GM21786 (cell line): Measurements from ENCODE around the gene CALN1.
"Not testable (repeated sequence)": the region's sequence is repeated elsewhere in the genome, so short reads cannot be mapped to it uniquely, and the experiment has no call there.

Experiments
- ATAC-seq: cut with Tn5 transposase; IDR thresholded peaks from one replicate; pipeline ENCODE4 v1.9.1; 2021; ENCODE audit not compliant: unreplicated experiment

The CALN1 gene

DNA sequence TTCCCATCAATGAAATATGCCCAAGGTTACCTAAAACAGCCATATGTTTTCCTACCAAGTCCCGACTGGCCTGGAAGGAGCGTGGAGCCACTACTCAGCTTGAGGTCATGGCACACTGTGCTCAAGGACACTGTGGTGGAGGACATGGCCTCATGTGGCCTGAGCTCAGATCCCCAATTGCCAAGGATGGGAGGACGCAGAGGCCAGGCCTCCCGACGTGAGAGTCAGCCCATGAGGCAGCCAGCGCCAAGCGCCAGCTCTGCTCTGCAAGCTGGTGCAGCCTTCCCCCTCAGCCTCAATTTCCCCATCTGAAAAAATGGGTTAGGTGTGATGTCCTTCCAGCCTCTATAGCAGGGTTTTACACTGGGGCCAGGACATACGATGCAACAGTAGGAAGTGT is 302.6 kb downstream of the CALN1 start:
- ATAC-seq: no peak

DNA sequence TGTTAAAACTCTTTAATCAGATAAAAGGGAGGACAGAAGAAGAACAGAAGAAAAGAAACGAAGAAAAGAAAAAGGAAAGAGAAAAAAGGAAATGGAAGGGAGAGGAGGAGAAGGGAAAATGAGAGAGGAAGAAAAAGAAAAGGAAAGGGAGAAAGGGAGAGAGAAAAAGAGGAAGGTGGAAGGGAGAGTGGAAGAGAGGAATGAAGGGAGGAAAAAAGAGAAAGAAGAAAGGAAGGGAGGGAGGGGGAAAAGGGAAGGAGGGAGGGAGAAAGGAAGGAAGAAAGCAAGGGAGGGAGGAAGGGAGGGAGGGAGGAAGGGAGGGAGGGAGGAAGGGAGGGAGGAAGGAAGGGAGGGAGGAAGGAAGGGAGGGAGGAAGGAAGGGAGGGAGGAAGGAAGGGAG is 305.7 kb downstream of the CALN1 start:
- no peak for ATAC-seq

DNA sequence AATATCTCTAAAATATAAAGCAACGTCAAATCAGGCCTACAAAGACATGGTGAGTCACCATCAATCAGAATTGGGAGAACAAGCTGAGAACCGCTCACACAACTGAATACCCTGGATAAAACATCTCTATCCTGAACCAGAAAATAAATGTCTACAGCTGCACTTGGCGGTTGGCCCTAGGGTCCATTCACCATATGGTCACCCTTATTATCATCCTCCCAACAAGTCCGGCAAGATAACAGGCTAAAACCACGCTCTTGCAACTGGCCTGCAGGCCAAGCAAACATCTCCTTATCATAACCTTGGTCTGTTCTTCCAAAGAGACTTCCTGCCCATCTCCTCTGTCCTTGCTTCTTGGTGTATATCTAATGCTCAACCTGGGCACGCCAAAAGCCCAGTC is 310.7 kb downstream of the CALN1 start:
- ATAC-seq: no peak

DNA sequence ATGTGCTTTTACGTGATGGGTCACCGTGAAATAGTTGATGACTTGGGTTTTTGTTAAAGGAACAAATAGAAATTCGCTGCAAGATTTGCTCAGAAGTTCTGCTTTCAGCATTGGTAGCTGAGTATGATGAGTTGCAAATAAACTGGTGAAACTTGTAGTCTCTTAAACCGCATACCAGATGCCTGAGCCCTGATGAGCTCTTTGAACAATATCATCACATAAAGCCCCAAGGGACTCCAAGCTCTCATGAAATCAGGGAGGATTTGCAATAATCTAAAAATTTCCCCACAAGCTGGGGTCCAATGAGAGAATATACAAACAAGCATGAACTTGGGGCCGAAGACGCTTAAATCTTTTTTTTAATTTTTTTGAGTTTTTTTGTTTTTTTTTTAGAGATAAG is 312.4 kb downstream of the CALN1 start:
- ATAC-seq: no peak

DNA sequence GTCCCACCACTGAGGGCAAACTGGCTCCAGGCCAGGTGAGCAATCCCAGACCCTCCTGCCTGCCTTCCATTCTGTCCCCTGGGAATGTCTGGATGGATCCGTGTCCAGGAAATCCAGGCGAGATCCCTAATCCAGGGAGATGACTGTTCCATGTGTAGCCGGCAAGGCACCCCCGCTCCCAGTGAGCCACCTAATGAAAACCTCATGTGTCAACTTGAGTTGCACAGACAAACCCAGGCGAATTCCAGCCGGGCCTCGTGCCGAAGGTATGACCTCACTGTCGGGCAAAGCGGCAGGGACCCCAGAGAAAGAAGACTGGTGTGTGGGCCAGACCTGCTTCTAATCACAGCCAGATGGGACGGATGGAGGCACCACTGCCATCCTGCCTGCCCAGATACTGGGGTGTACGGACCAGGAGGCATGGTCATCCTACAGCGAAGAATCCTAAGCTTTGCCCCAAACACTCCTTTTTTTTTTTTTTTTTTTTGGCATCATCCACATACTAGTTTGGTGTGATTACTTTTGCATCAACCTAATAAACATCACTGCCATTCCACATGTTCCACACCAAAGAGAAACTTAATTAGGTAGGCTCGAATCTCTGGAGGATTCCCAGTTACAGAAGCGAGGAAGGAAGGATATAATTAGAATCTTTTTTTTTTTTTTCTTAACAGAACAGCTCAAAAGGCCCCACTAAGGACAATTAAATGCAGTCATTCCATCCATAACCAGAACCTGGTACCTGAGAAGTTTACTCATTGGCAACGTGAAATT is 313.1 kb downstream of the CALN1 start:
- ATAC-seq: no peak

DNA sequence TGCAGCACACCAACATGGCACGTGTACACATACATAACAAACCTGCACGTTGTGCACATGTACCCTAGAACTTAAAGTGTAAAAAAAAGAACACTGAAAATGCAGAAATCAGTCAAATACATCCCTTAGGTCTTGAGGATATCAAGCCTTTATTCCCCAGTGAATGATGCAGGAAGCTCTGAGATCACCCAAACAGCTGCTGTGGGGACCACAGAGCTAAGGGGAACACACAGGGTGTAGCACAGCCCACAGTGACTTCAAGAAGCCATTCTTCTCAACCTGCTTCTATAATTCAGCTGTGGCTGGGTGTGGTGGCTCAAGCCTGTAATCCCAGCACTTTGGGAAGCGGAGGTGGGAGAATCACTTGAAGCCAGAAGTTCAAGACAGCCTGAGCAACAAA is 314.9 kb downstream of the CALN1 start:
- ATAC-seq: no peak

DNA sequence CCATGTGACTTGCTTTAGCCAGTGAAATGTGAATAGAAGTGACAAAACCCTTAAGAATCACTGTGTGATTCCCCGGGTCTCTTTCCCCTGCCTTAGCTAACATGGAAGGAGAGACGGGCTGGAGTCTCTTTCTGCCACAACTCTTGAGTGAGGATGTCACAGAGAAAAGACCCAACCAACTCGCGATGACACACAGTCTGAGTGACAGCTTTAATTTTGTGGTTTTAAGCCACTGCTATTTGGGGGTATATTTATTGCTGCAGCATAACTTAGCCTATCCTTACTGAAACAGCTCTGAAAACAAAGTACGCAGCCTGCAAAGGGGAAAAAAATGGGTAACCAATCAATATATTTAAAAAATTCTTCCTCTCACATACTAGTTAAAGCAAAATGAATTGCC is 319.4 kb downstream of the CALN1 start:
- ATAC-seq: no peak

DNA sequence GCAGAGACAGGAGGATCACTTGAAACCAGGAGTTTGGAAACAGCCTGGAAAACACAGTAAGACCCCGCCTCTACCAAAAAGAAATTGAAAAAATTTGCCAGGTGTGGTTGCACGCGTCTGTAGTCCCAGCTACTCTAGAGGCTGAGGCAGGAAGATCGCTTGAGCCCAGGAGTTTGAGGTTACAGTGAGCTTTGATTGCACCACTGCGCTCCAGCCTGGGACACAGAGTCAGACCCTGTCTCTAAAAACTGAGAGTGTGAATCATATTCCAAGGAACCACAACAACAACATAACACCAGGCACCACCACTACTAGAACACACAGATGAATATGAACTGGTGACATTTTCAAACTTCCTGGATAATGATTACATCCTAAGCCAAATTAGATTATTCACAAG is 324.2 kb downstream of the CALN1 start:
- ATAC-seq: no peak

DNA sequence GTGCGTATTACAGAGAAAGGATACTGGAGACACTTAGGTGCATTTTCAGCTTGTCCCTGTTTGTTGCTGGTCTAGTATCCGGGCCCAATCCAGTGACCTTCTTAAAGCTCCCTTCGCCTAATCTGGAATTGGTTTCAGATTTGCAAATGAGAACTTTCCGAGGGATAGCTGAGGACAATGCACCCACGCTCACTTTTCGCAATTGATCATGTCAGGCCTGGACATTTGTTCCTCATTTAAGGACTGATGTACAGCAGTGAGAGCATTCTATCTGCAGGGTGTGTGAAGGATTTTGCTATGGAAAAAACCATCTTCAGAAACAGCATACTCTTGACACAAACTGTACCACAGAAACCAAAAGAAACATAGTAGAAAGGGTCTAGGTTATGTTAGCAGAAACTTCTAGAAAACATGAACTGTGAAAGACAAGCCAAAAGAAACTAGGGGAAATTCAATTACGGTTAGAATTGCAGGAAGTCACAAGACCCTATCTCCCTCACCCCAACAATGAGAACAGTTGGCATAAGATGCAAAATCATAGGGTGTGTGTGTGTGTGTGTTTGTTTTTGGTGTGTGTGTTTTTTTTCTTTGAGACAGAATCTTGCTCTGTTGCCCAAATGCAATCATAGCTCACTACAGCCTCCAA is 331.1 kb downstream of the CALN1 start:
- no peak for ATAC-seq

DNA sequence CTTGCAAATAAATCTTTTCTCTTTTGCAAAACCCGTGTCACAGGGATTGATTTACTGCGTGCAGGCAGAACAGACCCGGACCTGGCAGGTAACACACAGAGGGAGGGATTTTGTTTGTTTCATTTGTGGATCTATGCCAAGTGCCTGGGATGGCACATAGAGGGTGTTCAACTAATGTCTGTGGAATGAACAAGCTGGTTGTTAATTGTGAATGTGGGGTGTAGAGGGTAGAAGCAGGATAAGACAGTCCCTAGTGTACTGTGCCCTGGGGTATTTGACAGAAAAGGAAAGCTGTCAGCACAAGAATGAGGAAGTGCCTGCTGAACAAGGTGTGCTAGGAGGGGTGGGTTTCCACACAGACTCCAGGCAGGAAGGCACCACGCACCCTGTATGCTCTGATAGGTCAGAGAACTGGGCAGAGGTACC is 331.8 kb downstream of the CALN1 start:
- no peak for ATAC-seq

DNA sequence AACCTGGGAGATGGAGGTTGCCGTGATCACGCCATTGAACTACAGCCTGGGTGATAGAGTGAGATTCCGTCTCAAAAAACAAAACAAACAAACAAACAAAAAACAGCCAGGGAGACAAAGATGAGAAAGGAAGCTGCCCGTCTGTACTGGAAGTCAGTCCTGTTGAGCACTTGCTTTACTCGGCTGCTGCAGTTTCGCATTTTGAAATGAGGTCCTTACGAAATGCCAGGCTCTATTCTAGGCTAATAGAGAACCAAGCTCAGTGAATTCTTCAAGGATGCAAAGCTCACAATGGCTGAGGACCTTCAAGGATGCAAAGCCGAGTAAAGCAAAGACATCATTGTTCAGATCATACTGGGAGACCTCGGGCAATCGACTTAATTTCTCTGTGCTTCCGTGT is 333.3 kb downstream of the CALN1 start:
- ATAC-seq: no peak

DNA sequence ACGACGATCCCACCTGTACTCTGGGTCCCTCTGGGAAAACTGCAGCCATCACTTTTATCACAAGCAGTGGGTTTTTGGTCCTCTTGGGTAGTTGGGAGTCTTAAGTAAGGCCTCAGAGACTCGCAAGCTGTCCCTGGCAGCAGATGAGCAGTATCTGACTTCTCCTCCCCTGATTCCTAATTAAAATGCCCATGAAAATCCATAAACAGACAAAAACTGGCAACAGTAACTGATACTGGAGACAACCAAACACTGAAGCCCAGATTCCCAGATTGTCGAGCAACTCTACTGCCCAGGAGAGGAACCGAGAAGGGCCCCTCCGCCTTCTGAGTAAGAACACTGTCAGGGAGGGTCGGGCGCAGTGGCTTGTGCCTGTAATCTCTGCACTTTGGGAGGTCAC is 333.8 kb downstream of the CALN1 start:
- no peak for ATAC-seq

DNA sequence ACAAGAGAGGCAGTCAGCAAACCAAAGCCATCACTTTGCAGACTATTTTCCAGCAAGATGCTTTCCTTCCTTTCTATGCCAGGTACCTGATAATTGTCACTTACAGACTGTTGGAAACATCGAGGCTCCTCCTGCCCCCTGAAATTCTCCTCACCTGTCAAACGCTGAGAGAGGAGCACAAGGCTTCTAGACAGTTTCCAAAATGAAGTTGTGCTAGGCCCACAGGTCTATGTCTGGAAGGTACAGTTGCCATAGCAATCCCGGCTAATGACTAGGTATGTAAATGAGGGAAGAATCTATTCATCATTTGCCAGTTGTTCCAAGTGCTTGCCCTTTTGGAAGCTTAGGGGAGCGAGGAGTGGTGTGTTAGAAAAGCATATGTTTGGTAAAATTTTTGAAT is 334.4 kb downstream of the CALN1 start:
- ATAC-seq: no peak

DNA sequence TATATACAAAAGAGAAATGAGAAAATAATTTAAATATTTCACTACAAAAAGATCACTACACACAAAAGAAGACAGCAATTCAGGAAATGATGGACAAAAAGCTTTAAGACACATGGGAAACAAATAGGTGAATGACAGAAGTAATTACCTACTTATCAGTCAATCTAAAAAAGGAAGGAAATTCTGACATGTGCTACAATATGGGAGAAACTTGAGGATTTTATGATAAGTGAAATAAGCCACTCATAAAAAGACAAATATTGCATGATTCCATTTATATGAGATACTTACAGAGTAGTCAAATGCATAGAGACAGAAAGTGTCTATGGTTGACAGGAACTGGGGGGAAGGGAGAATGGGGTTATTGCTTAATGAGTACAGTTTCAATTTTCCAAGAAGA is 339.2 kb downstream of the CALN1 start:
- ATAC-seq: no peak

DNA sequence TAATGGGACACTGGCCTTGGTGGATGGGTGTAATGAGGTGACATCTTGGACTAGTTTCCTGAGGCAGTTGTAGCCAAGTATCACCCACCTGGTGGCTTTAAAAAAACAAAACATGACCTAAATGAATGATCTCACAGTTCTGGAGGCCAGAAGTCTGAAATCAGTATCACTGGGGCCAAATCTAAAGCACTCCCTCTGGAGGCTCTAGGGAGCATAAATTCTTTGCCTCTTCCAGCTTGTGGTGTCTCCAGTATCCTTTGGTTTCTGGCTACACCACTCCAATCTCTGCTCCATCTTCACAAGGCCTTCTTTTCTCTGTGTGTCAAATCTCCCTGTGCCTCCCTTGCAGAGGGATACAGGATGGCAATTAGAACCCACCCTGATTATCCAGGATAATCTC is 342.9 kb downstream of the CALN1 start:
- no peak for ATAC-seq

DNA sequence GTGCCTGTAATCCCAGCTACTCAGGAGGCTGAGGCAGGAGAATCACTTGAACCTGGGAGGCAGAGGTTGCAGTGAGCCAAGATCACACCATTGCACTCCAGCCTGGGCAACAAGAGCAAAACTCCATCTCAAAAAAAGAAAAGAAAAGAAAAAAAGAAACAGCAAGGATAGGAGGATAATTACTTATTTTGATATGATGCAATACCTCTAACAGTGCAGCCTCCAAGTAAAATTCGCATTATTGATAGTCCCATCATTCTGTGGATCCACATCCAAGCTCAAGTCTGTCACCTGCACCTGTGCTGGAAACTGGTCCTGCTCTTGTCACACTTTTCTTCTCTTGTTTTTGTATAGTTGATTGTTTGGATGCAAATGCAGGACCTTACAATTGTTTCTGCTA is 346.4 kb downstream of the CALN1 start:
- not testable (repeated sequence) for ATAC-seq

DNA sequence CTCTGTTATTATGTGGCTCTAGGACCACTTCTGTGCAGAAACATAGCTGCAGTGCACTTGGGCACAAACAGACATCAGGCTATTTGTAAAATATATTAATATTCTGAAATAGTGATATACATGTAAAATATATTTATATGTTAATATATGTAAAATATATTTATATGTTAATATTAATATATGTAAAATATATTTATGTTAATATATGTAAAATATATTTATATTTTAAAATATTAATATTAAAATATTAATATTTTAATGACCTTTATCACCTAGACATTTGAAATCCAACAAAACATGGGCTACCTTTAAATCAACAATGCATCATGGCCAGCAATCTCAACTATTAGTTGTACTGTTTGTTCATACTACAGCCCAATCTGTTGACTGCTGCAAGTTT is 347.2 kb downstream of the CALN1 start:
- no peak for ATAC-seq

DNA sequence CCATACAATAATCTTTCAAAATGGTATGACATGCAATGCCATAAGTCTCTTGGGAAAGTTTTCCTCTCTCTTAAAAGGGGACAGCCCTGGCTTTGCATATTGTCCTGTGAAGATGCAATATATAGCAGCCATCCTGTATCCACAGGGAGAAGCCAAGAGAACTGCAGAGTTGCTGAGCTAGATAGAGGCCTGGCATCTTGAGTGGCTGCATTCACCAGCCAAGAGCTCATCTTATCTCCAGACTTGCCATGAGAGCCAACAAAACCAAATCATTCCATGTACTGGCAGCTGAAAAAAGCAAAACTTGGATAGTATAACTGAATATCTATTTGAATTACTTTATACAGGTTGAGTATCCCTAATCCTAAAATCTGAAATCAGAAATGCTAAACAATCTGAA is 348.8 kb downstream of the CALN1 start:
- no peak for ATAC-seq

DNA sequence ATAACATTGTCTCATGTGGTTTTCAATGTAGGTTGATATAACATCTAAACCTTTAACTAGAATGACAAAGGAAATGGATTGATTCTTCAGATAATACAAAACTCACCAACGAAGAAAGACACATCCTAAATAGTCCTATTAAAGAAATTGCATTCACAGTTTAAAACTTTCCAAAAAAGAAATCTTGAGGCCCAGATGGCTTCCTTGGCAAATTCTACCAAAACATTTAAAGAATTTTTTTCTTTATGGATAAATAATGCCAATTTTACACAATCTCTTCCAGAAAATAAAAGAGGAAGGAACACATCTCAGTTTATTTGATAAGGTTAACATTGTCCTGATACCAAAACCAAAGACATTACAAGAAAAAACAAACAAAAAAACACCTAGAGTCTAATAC is 349.5 kb downstream of the CALN1 start:
- ATAC-seq: no peak

DNA sequence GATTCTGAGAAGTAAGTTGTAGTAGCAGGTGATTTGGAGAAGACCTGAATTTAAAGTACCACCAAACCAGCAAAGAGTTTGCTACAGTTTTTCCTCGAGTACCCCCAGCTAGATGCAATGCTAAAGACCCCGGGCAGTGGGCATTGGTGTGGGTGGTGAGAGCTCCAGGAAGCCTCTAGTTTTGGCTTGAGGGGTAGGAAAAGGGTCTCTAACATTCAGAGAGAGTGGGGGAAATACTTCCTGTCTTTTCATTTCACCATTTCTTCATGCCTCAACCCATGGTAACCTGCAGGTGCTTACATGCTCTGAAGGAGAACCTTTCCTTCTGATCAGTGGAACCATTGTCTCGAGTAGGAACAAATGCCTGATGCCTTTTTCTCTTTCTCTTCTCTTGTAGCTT is 352.2 kb downstream of the CALN1 start:
- ATAC-seq: no peak

DNA sequence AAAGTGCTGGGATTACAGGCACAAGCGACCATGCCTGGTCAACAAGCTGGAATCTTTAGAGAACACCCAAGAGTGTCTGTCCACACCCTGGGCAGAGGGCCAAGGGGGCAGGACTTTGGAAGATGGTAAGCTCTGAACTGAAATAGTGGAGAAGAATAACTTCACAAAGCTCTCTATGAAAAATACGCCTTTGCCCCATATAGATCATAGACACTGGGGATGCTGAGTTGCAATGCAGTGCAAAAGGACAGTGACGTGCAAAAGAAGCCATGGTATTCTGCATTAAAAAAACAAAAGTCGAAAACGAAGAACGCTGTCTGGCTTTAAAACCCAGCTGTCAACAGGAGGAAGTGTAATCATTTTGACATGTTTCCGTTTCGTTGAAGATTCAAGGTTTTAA is 353.6 kb downstream of the CALN1 start:
- no peak for ATAC-seq

DNA sequence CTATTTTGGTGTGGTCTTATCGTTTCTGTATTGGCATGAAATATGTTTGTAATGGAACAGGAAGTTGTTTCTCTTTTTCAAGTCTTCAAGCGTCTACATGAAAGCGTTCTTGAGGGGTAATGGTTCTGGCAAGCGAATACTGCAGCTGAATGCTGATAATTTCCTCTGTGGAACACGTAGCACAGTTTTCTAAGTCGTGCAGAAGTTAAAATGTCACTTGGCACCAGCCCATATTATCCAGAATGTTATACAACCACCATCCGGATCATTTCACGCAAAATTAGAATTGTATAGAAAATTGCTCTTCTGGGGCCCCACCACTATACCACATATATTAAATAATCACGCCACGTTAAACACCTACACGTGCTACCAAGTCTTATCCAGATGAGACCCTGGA is 354.3 kb downstream of the CALN1 start:
- ATAC-seq: no peak

DNA sequence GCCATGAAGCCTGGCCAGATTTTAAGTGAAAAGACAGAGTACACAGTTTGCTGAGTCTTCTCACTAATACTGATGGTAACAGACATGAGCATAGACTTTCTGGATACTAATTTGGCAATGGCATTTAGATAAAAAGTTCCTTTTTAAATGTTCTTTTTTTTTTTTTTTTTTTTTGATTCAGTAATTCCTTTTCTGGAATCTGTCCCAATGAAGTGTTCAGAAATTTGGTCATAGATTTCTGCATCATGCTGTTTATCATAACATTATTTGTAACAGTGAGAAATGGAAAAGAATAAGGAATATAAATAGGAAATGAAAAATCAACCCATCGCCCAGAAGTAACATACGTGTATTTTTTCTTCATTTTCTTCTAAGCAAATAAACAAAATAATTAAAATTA is 354.9 kb downstream of the CALN1 start:
- no peak for ATAC-seq
